ENCODE data around the gene SMCO1. TPM values are rescaled to one million over a fixed set of nuclear protein-coding genes. Genes with fewer than 3 reads are reported as not detected.
A peak's percentile ranks its signal among the peaks of the same experiment; 100 is the strongest.

The SMCO1 gene
- total RNA-seq, 1 donor from 2014 or later, result not detected

DNA sequence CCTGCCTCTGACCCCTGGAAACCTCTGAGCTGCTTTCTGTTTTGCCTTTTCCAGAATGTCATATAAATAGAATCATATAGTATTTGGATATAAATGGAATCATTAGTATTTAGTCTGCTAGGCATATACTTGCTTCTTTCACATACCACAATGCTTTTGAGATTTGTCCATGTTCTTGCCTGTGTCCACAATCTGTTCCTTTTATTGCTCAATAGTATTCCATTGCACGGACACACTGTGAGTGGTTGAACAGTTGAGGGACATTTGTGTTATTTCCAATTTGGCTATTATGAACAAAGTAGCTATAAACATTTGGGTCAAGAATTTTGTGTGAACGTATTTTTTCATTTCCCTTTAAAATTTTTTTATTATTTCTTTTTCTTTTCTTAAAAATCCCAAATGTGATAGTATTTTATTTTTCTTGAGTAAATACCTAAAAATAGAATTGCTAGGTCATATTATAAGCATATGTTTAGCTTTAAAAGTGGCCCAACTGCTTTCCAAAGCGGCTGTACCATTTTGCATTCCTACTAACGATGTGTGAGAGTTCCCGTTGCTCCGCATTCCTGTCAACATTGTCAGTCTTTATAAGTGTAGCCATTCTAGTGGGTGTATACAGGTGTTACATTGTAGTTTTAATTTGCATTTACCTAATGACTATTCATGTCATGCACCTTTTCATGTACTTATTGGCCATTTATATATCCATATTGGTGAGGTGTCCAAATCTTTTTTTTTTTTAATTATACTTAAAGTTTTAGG, 26.7 kb upstream of the SMCO1 start:
- H3K4me3 ChIP-seq (ENCODE audit: low read depth, low read length), result no peak overlapping the region
- no peak for DNase-seq (ENCODE audit: low read depth)
- TF ChIP-seq, protein P1, sequence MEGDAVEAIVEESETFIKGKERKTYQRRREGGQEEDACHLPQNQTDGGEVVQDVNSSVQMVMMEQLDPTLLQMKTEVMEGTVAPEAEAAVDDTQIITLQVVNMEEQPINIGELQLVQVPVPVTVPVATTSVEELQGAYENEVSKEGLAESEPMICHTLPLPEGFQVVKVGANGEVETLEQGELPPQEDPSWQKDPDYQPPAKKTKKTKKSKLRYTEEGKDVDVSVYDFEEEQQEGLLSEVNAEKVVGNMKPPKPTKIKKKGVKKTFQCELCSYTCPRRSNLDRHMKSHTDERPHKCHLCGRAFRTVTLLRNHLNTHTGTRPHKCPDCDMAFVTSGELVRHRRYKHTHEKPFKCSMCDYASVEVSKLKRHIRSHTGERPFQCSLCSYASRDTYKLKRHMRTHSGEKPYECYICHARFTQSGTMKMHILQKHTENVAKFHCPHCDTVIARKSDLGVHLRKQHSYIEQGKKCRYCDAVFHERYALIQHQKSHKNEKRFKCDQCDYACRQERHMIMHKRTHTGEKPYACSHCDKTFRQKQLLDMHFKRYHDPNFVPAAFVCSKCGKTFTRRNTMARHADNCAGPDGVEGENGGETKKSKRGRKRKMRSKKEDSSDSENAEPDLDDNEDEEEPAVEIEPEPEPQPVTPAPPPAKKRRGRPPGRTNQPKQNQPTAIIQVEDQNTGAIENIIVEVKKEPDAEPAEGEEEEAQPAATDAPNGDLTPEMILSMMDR (conservative IDR thresholded peaks at IDR 0.05; ENCODE audit: low read depth, low read length), result no peak

DNA sequence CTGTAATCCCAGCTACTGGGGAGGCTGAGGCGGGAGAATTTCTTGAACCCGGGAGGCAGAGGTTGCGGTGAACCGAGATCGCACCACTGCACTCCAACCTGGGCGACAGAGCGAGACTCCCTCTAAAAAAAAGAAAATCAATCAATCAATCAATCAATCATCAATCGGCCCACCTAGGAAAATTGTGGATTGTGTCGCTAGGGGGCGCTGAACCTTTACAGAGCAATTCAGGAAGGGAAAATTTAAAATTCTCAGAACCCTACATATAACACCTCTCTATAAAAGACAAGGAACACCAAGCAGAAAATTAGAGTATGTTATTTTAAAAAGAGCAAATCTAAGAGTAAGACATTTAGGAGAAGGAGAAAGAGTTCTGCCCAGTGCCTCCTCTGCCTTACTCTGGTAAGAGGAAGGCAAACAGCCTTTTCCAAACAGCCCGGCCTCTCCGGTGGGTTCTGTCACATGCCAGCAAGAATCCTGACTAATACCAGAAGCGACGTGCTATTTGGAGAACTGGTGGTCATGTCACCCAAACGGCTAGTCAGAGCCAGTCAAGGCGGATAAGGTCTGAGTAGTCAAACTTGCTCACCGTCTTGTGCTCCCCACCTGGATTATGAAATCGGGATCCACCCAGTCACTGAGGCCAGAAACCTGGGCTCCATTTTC, 22.3 kb upstream of the SMCO1 start:
- no peak for DNase-seq (ENCODE audit: low read depth)
- TF ChIP-seq, protein P1 (conservative IDR thresholded peaks at IDR 0.05; ENCODE audit: low read depth, low read length), result peak; percentile 71
- no peak overlapping the region for H3K4me3 ChIP-seq (ENCODE audit: low read depth, low read length)

DNA sequence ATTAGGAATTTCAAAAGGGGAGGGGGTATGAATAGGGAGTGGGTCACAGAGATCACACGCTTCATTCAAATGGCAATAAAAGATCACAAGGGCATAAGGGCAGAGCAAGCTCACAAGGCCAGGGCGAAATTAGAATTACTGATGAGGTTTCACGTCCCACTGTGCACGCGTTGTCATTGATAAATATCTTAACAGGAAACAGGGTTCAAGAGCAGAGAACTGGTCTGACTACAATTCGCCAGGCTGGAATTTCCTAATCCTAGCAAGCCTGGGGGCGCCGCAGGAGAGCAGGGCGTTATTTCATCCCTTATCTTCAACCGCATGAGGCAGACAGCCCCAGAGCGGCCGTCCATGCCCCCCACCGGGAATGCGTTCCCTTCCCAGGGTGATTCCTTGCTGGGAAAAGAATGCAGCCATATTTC, 18.1 kb upstream of the SMCO1 start:
- TF ChIP-seq, protein P1 (conservative IDR thresholded peaks at IDR 0.05; ENCODE audit: low read depth, low read length), result no peak
- no peak for DNase-seq (ENCODE audit: low read depth)

DNA sequence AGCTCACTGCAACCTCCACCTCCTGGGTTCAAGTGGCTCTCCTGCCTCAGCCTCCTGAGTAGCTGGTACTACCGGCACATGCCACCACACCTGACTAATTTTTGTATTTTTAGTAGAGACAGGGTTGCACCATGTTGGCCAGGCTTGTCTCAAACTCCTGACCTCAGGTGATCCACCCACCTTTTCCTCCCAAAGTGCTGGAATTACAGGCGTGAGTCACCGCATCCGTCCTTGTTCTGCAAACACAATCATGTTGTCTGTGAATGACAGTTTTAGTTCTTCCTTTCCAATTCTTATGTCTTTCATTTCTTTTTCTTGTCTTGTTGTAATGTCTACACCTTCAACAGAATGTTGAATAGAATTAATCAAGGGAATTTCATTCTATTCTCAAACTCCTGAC, 16.3 kb upstream of the SMCO1 start:
- H3K4me3 ChIP-seq (ENCODE audit: low read depth, low read length), result no peak overlapping the region
- no peak for DNase-seq (ENCODE audit: low read depth)

More for the DNA sequence above, 18.1 kb upstream of the SMCO1 start:
- H3K4me3 ChIP-seq (ENCODE audit: low read depth, low read length), result no peak overlapping the region

DNA sequence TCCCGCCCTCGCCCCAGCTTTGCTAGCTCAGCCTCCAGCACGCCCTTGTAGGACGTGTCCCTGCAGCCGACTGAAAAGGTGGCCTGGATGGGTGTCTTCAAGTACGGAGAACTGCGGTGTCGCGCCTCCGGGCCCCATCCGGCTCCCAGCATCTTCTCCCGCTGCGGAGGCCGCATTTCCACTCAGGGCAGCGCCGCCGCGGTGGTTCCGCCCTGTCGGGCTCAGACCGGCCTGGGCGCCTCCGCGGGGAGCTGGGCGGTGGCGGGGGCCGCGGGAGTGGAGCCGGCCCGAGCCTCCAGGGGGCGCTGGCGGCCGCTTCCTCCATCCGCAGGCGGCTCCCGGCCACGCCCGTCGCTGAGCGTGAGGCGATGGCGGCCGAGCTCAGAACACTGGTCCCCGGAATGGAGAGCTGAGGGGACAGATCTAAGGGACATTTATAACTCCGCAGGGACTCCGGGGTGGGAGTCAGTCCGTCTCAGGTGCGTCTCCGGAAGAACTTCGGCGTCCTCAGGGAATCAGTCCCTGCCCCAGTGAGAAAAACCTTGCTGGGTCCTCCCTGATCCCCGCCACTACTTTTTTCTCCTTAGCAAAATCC, 13.6 kb upstream of the SMCO1 start:
- TF ChIP-seq, protein P1 (conservative IDR thresholded peaks at IDR 0.05; ENCODE audit: low read depth, low read length), result peak; percentile 71
- no peak for DNase-seq (ENCODE audit: low read depth)
- peak overlapping the region; percentile 71 for H3K4me3 ChIP-seq (ENCODE audit: low read depth, low read length)

More for the DNA sequence above, 16.3 kb upstream of the SMCO1 start:
- TF ChIP-seq, protein P1 (conservative IDR thresholded peaks at IDR 0.05; ENCODE audit: low read depth, low read length), result no peak

DNA sequence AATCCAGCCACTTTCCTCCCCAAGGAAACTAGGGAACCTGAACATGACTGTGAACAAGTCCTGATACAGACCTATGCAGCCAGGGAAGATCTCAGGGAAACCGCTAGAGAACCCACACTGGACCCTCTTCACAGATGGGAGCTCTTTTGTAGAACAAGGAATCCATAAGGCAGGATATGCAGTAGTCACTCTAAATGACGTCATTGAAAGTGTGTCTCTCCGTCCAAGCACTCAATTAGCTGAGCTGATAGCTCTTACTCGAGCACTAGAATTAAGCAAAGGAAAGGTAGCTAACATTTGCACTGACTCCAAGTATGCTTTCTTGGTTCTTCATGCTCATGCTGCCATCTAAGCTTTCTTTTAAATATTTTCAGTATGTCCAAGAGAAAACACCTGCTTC, 10.0 kb upstream of the SMCO1 start:
- TF ChIP-seq, protein P1 (conservative IDR thresholded peaks at IDR 0.05; ENCODE audit: low read depth, low read length), result no peak
- DNase-seq (ENCODE audit: low read depth), result no peak
- H3K4me3 ChIP-seq (ENCODE audit: low read depth, low read length), result no peak overlapping the region
